HG03039 (cell line): ENCODE measurements around the gene DUSP18.
"Not testable (repeated sequence)": the region's sequence is repeated elsewhere in the genome, so short reads cannot be mapped to it uniquely, and the experiment has no call there.

Experiments used
- ATAC-seq: cut with Tn5 transposase; IDR thresholded peaks from one replicate; pipeline ENCODE4 v1.9.1; 2021; ENCODE audit warnings: mild to moderate bottlenecking, moderate library complexity; ENCODE audit not compliant: unreplicated experiment

DUSP18 gene

DNA sequence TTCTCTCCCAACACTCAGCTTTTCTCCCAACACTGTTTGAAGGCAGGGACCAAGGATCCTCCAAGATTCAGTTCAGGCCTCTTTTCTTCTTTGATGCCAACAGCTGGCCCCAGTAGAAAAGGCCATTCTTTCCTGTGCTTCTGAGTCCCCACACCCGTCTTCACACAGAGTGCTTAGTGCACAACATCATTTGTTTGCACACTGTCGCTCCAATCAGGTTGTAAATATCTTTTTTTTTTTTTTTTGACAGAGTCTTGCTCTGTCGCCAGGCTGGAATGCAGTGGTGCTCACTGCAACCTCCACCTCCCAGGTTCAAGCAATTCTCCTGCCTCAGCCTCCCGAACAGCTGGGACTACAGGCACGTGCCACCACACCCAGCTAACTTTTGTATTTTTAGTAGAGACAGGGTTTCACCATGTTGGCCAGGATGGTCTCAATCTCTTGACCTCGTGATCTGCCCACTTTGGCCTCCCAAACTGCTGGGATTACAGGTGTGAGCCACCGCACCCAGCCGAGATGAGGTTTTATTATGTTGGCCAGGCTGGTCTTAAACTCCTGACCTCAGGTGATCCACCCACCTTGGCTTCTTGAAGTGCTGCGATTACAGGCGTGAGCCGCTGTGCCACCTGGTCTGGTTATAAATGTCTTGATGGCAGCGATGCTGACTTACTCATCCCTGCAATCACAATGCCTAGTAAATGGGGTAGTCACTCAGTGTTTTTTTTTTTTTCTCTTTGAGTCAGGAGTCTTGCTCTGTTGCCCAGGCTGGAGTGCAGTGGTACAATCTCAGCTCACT lies 12.4 kb upstream of the DUSP18 start:
- not testable (repeated sequence) for ATAC-seq

DNA sequence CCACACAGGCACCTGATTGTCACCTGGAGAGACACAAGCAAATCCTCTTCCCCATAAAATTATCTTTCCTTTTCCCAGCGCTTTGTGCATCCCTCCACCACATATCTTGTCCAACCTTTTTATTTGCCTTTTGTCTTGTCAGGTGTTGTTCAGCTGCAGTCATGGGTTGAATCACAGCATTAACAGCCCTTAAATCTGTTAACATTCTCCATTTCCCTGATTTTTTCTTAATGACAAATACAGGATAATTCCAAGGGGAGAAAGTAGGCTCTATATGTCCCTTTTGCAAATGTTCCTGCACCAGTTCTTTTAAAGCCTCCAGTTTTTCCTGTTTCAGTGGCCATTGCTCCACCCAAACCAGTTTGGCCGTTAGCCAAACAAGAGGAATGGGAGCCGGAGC lies 8.9 kb upstream of the DUSP18 start:
- not testable (repeated sequence) for ATAC-seq

DNA sequence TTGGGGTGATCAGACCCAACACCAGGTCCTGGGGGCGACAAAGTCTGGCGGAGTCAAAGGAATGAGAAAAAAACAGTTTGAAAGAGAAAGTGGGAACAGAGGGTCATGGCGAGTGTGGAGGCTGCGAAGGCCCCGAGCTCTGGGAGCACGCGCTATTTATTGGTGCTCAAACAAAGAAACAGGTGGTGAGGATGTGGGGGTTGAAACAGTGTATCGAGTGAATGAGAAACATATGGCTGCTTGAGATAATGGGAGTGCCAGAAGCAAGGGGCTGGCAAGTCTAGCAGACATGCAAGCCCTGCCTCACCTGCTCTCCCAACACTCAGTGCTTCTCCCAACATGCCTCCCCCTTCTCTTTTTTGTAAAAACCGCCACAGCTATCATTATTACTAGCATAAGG lies 7.8 kb upstream of the DUSP18 start:
- ATAC-seq = no peak

GRCh38 chr22:30674482-30674881 lies 6.8 kb upstream of the DUSP18 start:
- no peak for ATAC-seq

DNA sequence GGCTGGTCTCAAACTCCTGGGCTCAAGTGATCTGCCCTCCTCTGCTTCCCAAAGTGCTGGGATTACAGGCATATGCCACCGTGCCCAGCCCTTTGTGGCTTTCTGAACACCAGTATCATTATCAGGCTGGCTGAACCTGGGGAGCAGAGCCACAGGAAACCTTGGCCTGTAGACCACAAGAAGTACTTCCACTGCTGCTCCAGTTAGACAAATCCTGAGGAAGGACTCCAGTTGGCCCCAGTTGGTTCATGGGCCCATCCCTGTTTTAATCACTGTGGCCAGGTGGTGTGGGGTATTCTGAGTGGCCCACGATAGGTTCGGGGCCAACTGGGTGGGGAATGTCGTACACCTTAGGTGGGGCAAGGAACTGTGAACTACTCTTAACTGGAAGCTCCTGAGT lies 5.5 kb upstream of the DUSP18 start:
- ATAC-seq = no peak

DNA sequence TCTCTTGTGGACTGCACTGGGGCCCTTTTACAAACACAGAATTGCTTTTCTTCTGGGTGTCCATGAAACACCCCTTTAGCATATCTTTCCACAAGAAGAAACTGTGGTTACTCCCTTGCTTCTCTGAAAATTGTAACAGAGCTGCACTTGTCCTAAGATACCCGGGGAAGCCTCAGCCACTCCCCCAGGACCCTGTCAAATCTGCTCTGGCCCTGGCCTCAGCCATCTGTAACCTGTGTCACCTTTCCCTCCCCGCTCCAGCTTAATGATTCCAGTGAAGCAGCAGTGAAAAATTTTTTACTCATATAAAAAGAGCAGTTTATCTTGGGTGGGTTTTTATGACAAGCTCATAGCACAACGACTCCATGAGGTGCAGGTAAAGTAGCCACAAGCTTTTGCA lies 3.4 kb upstream of the DUSP18 start:
- ATAC-seq = no peak

- no peak for ATAC-seq
Observed at GRCh38 chr22:30668386-30668710, 673 bp upstream of the DUSP18 start.

DNA sequence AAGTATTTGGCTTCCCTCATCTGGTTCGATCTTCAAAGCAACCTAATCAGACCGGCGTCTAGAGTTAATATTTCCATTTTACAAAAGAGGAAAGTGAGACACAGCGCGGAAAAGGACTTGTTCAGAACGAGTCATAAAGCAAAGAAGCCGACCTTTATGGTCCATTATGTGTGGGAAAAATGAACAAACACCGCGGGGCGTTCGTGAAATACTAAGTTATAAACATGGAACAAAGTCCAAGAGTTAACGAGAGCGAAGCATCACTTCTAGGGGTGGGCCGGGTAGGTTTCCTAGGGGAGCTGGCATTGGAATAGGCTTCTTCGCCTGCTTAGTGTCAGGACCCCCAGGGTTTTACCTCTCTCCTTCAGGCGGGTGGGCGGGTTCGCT lies 575 bp downstream of the DUSP18 start:
- ATAC-seq = no peak

- ATAC-seq = no peak
Observed at GRCh38 chr22:30665786-30666185, 1.9 kb downstream of the DUSP18 start.

DNA sequence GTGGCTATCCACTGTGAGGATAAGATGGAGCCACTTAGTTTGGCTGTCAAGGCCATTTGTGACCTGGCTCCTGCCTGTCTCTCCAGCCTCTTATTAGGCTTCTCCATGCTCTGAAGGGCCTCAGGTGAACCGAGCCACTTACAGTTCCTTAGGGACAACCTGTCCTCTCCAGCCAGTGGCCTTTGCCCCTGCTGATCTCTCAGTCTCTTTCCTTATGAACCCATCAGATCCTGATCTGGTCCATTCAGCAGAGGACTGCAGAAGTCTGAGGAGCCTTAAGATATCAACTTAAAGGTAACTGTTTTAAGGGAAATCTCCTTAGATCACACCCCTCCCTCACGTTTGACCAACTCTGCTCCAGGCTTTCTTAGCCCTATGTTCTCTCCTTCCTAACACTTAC lies 2.4 kb downstream of the DUSP18 start:
- no peak for ATAC-seq

DNA sequence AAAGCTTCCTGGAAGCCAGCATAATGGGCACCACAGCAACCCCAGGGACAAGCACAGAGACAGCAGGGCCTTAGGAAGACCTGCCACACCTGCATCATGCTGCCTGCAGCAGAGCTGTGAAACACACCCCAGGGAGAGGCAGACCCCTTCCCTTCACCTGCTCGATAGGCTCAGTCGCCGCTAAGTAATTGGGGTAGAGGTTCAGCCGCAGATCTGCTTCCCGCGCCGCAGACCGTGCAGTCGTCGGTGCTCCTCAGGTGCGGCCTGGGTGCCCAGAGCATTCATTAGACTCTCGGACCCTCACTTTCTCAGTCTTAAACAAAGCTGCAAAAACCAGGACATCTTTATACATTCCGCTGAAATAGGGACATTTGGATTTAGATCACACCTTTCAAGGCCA lies 2.9 kb downstream of the DUSP18 start:
- ATAC-seq = no peak

GRCh38 chr22:30662040-30662439 lies 5.6 kb downstream of the DUSP18 start:
- no peak for ATAC-seq

DNA sequence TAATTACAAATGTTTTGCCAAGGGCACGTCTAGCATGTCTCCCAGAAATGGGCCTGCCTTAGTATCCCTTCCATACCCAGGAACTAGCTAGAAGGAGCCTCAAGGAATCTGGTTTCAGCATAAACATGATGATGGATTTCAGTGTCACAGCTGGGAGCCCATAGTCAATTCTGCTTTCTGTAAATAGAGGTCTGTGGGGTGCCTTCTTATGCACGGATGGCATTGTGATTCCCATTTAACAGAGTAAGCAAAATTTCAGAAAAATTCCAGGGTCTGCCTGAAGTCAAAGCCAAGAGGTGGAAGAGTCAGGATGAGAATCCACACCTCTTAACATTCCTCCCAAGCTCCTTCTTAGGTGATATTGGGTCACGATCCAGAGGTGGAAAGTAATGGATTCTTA lies 12.1 kb downstream of the DUSP18 start:
- ATAC-seq = no peak

- no peak for ATAC-seq
Observed at GRCh38 chr22:30654361-30654760, 13.3 kb downstream of the DUSP18 start.

DNA sequence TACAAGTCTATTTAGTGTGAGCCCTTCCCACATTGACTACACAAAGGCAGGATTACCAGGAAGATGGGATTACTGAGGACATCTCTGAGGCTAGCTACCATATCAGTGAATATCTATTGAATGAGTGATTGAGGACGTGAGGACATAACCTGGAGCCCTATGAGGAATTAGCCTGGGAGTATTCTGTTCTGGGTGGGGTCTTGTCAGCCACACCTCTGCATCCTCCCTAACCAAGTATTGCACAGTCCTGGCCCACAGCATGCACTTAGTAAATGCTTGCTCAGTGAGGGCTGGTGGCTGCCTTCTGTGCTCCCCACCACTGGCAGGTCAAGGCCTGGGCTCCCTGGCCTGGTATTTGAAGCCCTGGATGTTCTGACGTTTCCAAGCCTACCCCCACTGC lies 14.8 kb downstream of the DUSP18 start:
- ATAC-seq = no peak

DNA sequence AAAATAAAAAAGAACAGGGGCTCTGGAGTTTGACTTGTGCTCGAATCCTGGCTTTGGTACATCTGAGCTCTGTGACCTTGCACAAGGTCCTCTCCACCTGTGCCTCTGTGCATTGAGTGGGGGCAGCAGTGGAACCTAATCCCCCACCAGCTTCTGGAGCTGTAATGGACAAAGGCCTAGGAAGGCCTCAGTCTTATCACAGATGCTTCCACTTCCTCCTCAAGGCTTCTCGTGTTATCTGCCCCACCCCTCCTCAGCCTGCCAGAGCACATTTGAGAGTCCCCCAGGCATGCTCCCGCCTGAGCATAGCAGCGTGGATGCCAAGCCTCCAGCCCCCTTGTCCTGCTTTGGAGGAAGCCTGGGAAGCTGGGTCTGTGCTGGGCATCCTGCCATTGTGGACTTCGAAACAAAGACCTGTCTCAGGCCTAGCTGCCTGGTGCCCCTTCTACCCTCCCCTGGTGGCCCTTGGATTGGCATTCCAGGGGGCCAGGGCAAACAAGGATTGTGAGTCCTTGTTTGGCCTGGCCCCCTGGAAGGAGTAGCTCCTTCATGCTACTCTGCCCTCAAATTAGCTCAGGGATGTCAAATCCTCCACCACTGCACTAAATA lies 17.1 kb downstream of the DUSP18 start:
- no peak for ATAC-seq

DNA sequence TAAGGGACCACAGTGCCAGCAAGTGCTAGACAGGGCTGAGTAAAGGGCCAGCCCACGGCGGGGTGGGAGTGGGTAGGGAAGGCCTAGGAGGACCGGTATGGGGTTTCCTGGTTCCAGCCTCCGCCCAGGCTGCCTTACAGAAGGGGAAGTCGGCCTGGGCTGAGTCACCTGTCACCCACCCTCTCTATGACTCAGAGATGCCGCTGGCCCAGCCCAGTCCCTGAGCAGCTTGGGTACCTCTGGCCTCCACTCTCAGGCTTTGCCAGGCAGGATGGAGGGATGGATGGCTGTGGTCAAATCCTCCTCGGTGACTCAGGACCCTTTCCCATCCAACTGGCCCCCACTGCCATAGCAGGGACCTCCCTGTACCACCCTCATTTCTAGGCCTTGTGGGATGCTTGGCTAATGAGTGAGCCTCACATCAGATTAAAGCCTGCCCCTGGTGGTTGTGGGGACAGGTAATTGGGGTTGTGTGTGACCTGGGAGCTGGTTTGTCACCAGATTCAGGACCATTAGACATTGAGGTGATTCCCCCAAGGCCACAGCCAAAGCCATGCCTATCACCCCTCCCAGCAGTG lies 18.2 kb downstream of the DUSP18 start:
- no peak for ATAC-seq

DNA sequence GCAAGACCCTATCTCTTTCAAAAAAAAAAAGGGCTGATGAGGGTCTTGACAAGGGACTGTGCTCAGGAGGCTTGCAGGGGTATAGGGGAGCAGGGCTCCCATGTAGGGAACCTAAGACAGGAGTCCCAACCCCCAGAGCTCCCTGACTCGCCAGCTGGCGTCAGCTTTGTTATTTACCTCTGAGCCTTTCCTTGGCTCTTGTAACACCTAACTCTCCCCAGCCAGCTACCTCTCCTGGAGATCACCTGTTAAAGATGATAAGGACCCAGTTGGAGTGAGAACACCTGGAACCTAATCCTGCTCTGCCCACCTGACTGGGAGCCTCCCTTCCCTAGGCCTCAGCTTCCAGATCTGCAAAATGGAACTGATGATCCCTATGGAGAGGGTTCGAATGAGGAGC lies 18.9 kb downstream of the DUSP18 start:
- ATAC-seq = no peak

GRCh38 chr22:30647536-30647935 lies 20.1 kb downstream of the DUSP18 start:
- no peak for ATAC-seq

DNA sequence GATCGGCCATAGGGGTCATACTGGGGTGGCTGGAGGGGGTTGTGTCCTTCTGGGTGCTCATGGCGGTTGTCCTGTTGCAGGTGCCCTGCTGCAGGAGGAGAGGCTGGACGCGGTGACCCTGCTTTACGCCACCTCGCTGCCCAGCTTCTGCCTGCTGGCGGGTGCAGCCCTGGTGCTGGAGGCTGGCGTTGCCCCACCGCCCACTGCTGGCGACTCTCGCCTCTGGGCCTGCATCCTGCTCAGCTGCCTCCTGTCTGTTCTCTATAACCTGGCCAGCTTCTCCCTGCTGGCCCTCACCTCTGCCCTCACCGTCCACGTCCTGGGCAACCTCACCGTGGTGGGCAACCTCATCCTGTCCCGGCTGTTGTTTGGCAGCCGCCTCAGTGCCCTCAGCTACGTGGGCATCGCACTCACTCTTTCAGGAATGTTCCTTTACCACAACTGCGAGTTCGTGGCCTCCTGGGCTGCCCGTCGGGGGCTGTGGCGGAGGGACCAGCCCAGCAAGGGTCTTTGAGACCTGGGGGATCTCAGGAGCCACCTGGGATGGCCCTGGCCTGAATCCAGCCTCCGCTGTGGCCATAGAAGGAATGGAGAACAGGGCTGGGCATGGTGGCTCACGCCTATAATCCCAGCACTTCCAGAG lies 21.0 kb downstream of the DUSP18 start:
- no peak for ATAC-seq

- no peak for ATAC-seq
Observed at GRCh38 chr22:30643055-30643875, 24.4 kb downstream of the DUSP18 start.
